C4-2B (cell line): ENCODE results near the gene MSL2.
"Not testable (repeated sequence)": the region's sequence is repeated elsewhere in the genome, so short reads cannot be mapped to it uniquely, and the experiment has no call there.

ENCODE experiments used
- CTCF ChIP-seq: fragments of 450-650 bp; conservative IDR thresholded peaks from 2 replicates; pipeline ENCODE4 v1.5.1; 2017; ENCODE audit warnings: mild to moderate bottlenecking
- ZFX ChIP-seq: fragments of 450-650 bp; IDR thresholded peaks from 2 replicates; pipeline ENCODE4 v1.6.1; 2017

DNA sequence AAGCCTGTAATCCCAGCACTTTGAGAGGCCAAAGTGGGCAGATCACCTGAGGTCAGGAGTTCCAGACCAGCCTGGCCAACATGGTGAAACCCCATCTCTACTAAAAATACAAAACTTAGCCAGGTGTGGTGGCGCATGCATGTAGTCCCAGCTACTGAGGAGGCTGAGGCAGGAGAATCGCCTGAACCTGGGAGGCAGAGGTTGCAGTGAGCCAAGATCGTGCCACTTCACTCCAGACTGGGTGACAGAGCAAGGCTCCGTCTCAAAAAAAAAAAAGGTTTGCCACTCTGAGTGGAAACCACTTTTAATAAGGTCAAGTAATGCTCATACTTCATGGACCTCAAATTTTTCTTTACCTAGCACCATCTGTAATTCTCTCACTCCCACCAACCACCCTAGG is 51.7 kb downstream of the MSL2 start:
- not testable (repeated sequence) for TF ChIP-seq CTCF, ZFX
